Stimulated activated CD4-positive, alpha-beta T cell treated with anti-CD3 and anti-CD28 coated beads, Interleukin-15, amount 100 ng/mL, for 48 hours (primary cell): ENCODE results near the gene LAMB1.
"Not testable (repeated sequence)": the region's sequence is repeated elsewhere in the genome, so short reads cannot be mapped to it uniquely, and the experiment has no call there.

Experiments
- DNase-seq, 2 donors: peaks; one replicate each; pipeline ENCODE4 v3.0.0-alpha.2; 2020; ENCODE audit warnings: low read depth in 2 of 2

Gene LAMB1

DNA sequence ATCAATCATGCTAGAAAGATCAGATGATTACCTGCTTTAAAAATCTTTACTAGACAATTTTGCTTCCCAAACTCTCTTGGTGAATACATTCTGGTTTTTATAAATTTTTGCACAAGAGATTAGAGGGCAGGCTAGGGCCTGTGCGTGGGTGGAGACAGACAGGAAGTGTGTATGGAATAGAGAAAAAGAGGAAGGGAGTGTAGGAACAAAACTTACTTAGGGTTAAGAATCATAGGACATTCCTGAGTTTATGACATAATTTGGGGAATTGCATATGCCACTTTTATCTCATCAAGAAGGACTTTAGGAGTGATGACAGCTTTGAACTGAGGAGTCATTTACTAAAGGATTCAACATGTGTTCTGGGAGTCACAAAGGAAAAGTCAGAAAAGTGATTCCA is 31.3 kb downstream of the LAMB1 start:
- no peak for DNase-seq

DNA sequence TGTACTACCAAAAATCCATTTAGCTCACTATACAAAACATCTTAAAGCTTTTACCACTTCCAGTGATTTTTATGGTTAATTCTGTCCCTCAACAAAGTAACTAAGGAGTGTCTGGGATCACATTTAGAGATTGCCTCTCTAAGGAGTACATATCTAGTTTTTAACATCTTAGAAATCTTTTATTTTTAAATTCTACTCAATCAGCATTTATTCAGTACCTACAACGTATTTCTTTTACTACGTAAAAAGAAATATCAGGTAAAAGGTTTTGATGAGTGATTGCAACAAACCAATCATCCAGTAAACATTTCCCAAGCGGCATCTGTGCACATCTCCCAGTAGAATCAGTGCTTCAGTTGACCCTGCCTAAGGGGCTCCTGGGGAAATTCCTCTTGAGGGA is 31.9 kb downstream of the LAMB1 start:
- DNase-seq = no peak

DNA sequence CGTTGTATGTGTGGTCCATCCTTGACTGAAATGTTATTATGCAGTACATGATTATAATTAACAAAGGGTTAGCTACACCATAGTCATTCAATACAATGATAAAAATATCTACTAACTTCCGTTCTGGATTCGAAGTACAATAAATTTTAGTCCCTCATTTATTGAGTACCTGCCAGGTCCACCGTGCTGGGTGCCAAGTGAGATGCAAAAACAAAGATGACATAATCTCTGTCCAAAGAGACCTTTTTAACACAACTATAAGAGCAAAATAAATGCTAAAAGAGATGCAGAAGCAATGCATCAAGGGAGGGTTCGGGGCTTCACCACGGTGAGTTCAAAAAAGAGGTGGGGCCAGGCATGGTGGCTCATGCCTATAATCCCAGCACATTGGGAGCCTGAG is 33.1 kb downstream of the LAMB1 start:
- no peak for DNase-seq

DNA sequence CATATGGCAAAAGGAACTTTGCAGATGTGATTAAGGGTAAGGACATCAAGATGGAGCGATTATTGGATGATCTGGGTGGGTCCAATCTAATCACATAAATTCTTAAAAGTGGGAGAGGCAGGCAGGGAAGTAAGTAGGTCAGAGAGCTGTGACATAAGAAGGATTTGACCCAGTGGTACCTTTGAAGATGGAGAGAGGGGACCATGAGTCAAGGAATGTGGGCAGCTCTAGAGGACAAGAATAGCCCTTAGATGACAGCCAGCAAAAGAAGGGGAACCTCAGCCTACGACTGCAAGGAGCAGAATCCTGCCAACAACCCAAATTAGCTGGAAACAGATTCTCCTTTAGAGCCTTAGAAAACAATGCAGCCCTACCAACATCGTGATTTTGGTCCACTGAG is 34.5 kb downstream of the LAMB1 start:
- no peak for DNase-seq

DNA sequence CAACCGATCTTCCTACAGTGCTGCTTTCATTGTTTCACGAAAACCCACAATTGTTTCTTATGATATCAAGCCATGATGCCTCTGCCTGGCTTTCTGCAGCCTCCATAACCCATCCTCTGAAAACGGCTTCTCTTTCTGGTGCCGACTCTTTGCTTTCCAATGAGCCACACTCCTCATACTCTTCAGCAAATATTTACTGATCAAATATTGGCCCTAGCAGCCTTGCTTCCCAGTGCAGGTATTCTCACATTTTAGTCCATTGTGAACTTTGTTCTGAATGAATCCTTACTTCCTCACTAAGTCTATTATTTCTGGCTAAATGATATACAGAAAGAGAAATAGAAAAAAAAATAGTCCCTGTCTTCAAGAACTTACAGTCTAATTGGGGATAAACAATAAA is 35.5 kb downstream of the LAMB1 start:
- no peak for DNase-seq

DNA sequence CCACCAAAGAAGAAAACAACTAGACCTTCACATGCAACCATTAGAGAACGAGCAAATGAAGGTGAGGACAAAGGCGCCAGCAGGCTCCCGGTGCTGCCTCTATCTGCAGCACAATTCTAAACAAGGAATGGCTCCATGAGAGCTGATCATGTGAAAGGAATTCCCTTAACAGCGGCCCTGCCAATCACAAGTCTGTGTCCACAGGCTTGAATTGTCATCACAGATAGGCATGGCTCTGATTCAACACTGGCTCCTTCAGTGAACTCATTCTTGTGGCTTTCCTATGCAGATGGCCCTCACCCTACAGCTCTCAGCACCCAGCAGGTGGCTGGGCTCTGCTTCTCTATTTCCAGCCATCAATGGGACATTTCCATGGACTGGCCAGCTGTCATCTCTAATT is 36.2 kb downstream of the LAMB1 start:
- no peak for DNase-seq

DNA sequence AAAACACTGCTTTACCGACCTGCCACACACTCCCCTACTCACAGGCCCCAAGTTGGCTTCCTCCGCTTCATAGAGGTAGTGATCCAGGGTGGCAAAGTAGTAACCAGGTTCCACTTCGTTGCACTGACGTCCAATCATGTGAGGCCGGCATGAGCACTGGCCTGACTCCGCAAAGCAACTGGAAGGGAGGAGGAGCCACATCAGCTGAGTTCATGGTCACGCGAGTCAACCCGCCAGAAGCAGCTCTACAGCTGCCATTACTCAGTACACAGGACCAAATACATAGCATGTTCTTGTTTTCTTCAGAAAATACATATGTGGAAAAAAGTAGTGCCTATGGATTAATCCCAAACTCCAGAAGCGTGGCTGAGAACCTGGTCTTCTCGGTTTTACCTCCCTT is 38.5 kb downstream of the LAMB1 start:
- DNase-seq = no peak

DNA sequence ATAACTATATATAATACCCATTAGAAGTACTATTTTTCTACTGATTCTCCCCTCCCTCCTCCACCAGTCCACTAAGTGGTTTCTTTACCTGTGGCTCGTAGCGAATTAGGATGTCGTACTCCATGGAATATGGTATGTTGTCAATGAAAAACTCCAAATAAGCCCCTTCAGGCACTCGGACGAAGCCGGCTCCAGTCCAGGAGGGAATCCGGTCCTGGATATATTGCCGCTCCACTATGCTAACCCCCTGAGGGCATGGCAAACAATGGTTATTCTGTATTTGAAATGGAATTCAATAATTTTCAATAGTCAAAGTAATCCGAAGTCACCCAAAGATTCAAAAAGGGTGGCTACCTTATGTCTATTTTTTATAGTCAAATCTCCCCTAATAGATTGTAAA is 40.1 kb downstream of the LAMB1 start:
- DNase-seq = no peak

DNA sequence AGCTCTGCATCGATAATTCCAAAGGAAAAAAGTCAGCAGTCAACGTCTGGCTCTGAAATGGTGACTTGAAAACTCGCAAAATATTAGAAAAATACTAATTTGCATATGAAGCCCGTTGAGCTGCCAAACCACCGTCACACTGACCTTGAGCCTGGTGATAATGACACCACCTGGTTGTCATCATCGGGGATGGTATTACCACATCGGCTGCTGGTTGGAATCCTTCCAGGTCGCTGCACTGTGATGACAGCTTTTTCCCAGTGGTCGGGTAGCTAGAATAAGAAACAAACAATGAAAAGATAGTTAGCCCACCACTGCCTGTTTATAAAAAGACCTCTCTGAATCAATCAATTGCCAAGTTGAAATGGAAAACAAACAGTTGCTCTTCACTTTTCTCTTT is 41.6 kb downstream of the LAMB1 start:
- DNase-seq = no peak

DNA sequence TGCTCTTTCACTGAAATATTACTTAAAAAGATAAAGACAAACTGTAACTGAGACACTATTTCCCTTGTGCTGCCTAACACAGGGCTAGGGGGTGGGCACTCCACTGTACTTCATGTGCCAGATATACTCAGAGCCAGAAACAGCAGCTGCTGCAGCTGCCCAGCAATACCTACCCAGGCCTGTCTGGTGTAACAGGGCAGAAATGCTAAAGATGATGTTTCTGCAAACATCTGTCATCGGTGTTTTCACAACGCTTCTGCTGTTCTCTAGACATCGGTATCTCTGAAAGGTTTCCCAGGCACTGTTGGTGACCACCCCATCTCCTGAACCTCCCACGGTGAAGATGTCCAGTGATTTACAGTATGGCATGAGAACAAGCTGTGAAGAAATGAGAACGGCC is 42.7 kb downstream of the LAMB1 start:
- DNase-seq = no peak

DNA sequence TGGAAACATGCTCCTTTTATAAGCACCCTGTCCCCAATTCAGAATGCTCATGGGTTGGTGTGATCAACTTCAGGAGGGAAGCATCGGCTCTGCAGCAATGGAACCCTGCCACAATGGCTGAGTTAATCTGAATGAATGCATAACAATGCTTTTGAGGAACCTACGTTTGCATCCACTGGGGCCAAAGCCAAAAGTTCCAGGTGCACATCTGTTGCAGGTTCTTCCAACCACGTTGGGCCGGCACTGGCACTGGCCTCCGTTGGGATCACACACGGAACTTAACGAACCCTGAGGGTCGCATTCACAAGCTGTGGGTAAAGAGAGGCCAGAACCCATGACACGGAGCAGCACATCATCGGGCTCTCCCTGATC is 43.4 kb downstream of the LAMB1 start:
- no peak for DNase-seq

DNA sequence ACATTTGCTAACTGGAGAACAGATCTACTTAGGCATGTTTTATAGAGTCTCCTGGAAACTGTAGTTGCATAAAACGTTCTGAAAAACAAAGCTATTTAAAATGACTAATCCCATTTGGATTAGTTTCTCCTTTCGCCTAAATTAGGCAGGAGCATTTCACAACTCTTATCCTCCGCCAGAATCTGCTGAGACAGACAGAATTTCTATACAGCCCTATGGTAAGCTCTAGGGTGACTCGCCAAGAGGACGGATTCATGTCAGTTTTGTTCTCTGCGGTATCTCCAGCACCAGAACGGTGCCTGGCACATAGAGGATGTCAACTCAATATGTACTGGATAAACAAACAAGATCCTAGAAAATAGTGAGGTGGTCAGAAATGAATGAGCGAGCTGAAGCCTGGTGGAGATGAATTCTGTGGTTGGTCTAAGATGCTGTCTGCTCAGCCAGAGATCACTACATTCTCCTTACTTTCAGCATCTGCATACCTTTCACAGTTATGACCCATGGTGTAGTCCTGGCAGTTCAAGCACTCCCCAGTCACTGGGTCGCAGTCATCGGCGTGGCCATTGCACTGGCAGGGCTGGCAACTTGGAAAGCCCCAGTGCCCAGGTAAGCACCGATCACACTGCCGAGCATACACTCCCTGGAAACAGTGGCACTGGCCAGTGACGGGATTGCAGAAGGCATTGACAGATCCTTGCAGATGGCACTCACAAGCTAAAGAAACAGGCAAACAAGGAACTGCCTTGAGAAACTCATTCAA is 44.0 kb downstream of the LAMB1 start:
- no peak for DNase-seq

DNA sequence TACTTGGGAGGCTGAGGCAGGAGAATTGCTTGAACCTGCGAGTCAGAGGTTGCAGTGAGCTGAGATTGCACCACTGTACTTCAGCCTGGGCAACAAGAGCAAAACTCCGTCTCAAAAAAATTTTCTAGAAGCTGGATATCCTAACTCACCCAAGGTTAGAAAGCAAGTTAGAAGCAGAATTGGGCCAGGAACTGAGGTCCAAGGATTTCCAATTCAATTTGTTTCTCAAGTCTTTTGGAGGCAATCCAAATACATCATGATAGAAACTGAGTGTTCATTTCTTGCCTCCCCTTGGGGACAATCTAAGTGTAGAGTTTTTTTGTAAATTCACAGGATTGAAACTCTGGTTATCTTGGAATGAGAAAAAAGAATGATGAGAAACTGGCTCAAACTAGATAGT is 45.5 kb downstream of the LAMB1 start:
- DNase-seq = no peak

DNA sequence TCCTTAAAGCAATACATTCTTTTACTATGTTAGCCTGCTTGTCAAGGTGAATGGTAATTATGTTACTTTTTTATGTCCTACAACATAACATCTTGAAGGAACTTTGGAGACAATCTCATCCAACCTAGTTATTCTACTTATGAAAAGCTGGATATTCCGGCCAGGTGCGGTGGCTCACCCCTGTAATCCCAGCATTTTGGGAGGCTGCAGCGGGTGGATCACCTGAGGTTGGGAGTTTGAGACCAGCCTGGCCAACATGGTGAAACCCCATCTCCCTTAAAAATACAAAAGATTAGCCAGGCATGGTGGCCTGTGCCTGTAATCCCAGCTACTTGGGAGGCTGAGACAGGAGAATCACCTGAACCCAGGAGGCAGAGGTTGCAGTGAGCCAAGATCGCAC is 46.0 kb downstream of the LAMB1 start:
- not testable (repeated sequence) for DNase-seq

DNA sequence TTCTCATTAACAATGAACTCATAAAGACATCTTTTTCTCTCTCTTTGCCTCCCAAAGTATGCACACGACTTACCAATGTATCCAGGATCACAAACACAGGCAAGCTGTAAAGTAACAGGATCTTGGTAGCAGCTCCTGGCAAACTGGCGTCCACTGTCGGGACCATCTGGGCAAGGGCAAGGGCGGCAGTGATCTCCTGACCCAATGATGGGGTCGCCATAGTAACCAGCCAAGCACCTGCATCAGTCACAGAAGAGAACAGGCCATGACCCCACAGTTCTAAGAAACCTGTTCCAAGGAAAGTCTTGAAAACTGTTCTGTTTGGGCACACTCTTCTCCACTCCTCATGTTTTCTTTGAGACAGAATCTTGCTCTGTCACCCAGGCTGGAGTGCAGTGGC is 47.6 kb downstream of the LAMB1 start:
- DNase-seq = no peak

DNA sequence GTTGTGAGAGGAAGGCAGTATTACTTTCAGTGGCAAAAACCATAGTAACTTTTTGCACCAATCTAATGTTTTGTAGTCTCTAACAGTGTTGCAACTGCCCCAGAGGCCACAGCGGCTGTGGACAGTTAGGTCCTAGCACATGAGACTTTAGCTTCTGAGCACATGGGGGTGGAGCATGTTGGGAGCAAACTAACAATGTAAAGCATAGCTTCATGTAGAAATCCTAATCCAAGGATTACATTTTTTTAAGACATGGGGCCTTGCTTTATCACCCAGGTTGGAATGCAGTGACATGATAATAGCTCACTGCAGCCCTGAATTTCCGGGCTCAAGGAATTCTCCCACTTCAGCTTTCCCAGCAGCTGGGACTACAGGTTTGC is 49.0 kb downstream of the LAMB1 start:
- no peak for DNase-seq

DNA sequence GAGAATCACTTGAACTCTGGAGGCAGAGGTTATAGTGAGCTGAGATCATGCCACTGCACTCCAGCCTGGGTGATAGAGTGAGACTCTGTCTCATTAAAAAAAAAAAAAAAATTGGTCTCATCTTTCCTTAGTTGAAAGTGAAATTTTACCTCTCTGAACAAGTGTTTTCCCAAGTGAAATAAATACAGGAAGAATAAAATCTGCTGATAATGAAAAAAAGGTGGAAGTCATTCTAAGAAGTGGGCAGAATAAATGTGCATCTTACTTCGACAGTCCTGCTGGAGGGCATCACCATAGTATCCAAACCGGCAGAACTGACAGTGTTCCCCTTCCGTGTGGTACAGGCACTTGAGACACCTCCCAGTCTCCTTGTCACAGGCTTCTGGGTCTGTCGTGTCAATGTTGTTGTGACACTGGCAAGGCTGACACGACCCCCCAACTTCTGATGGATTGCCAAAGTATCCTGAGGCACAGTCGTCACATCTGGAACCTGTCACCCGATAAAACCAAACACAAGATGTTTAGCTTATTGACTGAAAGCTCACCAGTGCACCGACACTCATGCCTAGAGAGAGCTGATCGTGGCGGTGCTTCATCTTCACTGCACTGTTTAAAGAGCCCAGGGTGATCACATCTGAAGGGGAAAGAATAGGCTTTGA is 49.6 kb downstream of the LAMB1 start:
- no peak for DNase-seq

DNA sequence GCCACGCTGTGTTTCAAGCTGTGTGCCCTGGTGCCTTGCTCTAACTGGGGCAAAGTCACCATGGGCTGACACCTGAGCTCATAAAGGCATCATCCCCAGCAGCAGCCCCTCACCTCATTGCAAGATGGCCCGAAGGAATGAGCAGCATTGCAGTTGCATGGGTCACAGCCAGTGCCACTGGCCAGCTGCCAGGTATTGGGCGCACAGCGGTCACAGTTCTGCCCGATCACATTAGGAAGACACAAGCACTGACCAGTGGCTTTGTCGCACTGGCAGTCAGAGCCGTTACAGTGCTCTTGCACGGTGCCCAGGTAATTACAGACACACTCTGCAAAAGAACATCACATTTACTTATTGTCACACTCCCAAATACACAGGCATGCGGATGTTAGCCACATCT is 51.1 kb downstream of the LAMB1 start:
- DNase-seq = no peak

DNA sequence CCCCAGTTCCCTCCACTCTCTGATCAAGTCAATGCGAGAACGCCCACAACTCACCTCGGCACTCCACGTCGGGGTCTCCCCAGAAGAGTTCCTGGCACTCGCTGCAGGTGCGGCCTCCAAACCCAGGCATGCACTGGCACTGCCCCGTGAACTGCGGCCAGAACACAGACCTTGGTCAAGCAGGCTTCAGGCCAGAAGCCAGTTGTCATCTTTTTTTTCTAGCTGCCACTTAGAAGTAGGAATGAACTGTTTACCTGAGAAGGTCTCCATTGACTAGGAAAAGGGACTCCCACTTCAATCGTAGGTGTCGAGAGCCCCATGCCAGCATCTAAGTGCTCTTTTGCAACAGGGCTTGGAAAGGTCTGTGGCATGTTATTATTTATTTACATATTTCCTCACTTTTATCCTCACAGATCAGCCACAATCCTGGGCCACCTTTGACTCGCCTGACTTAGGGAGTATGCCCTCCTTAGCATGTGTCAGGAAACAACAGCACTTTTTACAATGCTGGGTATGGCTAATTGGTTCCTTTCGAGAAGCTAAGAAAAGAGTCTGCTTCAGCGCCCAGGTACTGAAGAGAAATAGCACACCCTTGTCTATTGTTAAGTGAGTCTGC is 51.7 kb downstream of the LAMB1 start:
- no peak for DNase-seq

DNA sequence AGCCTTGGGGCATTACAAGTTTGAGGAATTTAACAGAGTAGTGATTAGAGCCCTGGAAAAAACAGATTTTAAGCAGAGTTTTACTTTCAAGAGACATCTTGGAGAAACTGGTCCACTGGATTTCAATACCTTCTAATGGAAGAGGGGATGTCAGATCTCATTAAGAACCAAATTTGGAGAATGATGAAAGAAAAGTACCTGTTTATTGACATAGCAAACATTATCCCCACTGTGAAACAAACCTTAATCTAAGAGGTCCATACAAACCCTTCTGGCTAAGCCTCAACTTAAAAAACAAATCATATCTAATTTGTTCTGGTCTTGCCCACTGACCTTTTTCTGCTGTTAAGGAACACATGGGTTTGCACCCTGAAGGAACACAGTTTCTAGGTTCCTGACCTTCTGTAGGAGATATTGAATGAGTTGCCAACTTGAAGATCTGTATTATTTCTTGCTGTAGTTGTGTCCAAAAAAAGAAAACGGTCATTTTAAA is 53.5 kb downstream of the LAMB1 start:
- no peak for DNase-seq

DNA sequence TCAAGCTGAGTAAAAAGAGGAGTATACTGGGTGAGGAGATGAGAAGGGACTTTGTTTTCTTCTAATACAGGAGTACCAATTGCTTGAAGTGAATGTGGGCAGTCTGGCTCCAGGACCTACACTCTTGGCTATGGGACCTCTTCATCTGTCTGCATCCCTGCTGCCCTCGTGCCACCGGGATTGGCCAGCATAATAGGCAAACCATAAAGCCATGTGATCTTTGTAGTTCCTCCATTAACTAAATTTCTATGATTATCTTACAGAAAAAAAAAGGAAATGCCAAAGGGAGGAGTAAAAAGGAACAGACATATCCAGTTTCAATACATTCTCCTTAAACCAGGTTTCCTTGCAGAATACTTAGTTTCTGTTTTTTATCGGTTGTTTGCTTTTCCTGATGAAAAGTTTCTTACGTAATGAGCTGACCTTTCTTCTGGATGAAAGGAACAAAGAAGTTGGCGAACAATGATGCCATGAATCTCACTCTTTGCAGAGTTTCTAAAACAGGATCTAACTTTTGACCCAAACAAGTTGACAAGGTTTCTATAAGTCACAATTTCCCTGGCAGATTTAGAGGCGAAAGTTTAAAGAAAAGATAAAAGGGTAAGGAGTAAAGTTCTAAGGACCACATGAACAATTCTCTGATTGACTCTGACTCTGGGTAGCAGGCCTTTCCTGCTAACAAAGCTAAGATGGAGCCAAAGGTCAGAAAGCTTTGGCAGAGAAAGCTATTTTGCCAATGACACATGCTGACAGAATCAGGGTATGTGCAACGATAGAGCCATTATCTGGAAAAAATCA is 54.1 kb downstream of the LAMB1 start:
- DNase-seq = no peak

DNA sequence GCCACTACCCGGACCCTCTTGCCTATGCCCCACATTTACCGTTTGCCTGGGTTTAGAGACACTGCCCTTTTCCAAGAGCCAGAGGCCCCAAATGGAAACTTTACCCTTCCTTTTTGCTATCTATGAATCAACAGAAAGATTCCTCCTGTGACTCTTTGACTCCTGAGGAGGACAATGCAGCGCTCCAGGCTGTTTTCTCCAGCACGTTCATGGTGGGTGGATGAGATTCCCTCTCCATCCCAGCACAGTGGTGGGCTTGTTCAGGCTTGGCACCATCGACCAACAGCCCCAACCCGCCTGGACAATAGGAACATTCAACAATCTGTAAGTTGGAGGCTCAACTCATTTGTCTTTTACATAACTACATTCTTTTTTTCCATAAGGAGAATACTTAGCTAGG is 56.1 kb downstream of the LAMB1 start:
- DNase-seq = no peak
